ENCODE results near the gene CEP44.
"Not testable (repeated sequence)": the region's sequence is repeated elsewhere in the genome, so short reads cannot be mapped to it uniquely, and the experiment has no call there.

CEP44 gene, protein sequence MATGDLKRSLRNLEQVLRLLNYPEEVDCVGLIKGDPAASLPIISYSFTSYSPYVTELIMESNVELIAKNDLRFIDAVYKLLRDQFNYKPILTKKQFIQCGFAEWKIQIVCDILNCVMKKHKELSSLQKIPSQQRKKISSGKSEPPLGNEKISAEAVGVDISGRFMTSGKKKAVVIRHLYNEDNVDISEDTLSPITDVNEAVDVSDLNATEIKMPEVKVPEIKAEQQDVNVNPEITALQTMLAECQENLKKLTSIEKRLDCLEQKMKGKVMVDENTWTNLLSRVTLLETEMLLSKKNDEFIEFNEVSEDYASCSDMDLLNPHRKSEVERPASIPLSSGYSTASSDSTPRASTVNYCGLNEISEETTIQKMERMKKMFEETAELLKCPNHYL

GRCh38 chr4:174283507-174284471 is at the start of gene CEP44, which contains the start of gene FBXO8:
CEP44 (plus strand) TSS chr4:174283911; CDS start chr4:174299122, 15,211 bp downstream.
FBXO8 (minus strand) TSS chr4:174283667; CDS start chr4:174263092, 20,575 bp downstream.
- FAIRE-seq = peak; percentile 95

DNA sequence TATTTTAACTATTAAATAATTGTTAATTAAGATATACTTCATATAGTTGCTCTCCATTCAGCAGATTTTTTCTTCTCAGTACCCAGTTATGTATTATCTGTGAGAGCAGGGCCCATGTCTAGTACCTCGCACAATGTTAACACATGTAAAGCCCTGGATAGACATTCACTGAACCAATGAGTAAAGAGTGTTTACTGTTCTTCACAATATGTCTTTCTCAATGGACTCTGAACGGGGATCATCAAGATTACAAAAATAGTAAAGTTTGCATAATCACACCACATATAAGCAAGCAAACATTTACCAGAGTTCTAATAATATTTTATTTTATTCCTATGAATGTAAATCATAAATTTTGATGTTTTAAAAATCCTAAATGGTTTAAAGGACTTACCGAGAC is 47.4 kb upstream of the CEP44 start:
- FAIRE-seq = peak; percentile 88

DNA sequence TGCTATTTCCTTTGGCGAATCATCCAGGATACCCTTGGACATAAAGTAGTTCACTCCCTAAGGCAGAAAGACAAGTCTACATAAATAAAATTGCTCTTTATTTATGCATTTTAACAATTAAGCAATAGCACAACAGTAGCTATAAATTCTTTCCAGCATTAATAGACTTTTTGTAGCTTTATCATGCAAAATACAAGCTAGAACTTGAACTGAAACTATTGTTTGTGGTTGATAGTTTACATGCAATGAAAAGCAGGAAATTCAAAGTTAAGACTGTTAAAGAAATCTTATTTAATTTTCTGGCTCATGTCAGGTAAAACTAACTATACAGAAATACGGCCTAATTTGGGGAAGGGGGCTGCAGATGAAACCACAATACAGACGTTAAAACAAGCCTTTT is 42.5 kb upstream of the CEP44 start:
- no peak for FAIRE-seq

DNA sequence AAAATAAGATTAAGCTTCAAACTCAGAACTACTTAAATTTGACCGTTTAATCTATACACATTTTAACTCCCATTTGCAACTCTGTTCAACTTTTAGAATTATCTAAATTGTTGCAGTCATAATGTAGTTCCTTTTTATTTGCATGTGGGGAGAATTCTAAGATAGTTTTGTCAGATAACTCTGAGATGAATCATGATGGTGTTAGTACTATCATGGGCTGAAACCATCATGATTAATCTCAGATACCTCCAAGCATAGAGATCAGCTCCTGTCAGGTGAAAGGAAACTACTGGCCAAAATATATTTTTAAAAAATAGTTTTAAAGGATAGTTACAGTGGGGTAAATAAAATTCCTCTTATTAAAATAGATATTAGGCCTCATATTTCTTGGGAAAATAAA is 39.3 kb upstream of the CEP44 start:
- FAIRE-seq = peak; percentile 25

- no peak for FAIRE-seq
Measured at GRCh38 chr4:174245714-174246113, 38.0 kb upstream of the CEP44 start.

GRCh38 chr4:174248407-174248806 is 35.3 kb upstream of the CEP44 start:
- no peak for FAIRE-seq

DNA sequence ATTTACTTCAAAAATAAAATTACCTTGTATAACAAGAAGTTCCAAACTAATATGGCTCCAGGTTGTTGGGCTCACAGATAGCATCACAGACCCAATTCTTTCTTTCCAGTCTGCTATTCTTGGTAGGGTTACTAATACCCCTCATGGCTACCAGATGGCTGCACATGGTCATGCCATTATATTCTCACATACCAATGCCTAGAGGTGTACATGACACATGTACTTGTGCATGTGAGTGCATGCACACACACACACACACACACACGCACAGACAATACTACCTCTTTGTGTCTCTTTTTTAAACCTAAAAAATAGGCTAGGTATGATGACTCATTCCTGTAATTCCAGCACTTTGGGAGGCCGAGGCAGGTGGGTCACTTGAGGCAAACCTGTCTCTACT is 31.3 kb upstream of the CEP44 start:
- no peak for FAIRE-seq

GRCh38 chr4:174254613-174255012 is 29.1 kb upstream of the CEP44 start:
- peak; percentile 23 for FAIRE-seq

- FAIRE-seq = peak; percentile 59
Measured at GRCh38 chr4:174255374-174255773, 28.3 kb upstream of the CEP44 start.

- FAIRE-seq = no peak
Measured at GRCh38 chr4:174255786-174256185, 27.9 kb upstream of the CEP44 start.

- FAIRE-seq = peak; percentile 61
Measured at GRCh38 chr4:174256277-174256713, 27.4 kb upstream of the CEP44 start.

- no peak for FAIRE-seq
Measured at GRCh38 chr4:174259580-174259979, 24.1 kb upstream of the CEP44 start.

- FAIRE-seq = no peak
Measured at GRCh38 chr4:174260099-174260498, 23.6 kb upstream of the CEP44 start.

DNA sequence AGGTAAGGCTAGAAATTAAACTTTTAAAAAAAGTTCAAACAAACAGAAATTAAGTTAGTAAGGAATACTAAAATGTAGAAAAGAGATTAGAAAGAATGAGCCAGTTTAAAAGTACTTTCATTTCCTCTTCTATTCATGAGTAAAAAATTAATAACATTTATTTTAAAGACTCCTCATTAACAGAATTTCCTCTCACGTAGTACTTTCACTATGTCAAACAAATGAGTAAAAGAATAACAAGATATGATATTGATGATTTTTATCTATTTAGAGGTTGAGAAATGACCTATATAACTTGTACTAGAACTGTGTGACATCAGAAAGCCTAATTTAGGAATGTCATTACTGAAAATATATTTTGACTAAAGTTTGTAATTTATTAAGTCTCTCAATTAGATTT is 22.3 kb upstream of the CEP44 start:
- FAIRE-seq = not testable (repeated sequence)

GRCh38 chr4:174262624-174263444 is 20.9 kb upstream of the CEP44 start:
- FAIRE-seq = no peak

GRCh38 chr4:174263445-174263736 is 20.3 kb upstream of the CEP44 start:
- FAIRE-seq = no peak

- no peak for FAIRE-seq
Measured at GRCh38 chr4:174265916-174266315, 17.8 kb upstream of the CEP44 start.

- FAIRE-seq = no peak
Measured at GRCh38 chr4:174266416-174266815, 17.3 kb upstream of the CEP44 start.

- no peak for FAIRE-seq
Measured at GRCh38 chr4:174273930-174274329, 9.8 kb upstream of the CEP44 start.

GRCh38 chr4:174274436-174274835 is 9.3 kb upstream of the CEP44 start:
- no peak for FAIRE-seq

GRCh38 chr4:174275101-174275500 is 8.6 kb upstream of the CEP44 start:
- FAIRE-seq = no peak

GRCh38 chr4:174277433-174277832 is 6.3 kb upstream of the CEP44 start:
- FAIRE-seq = no peak

DNA sequence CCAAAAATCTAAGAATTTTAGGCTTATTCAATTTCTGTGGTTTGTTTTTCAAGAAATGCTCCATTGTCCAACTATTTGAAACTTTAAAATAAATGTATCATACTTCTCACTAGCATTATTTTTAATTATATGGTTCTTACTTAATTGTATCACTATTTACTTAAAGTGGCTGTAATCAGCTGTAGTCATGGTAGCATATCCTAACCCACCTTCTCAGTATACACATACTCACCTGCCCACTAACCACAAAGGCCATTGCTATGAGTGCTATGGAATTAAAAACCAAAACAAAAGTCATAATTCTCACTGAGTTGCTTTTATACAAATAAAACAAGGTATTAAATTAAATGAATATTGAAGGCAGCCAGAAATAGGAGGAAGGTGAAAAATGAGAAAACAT is 5.2 kb upstream of the CEP44 start:
- no peak for FAIRE-seq
